Neural progenitor cell (in vitro differentiated cells): ENCODE results near the gene MYCBP2. TPM values are rescaled to one million over a fixed set of nuclear protein-coding genes. Genes with fewer than 3 reads are reported as not detected.
A peak's percentile ranks its signal among the peaks of the same experiment; 100 is the strongest.

ENCODE experiments used
- DNase-seq: peaks from one replicate; pipeline ENCODE4 v3.0.0-alpha.2; 2016; ENCODE audit warnings: low spot score
- H2AFZ ChIP-seq: fragments of 200-600 bp; sonication (generic); replicated peaks from 2 replicates; pipeline ENCODE4 v1.6.1; 2016; ENCODE audit warnings: antibody characterized with exemption
- H3F3A ChIP-seq: fragments of 200-600 bp; sonication (generic); 2 replicates; pipeline ENCODE4 v1.6.1; 2016; ENCODE audit warnings: antibody characterized with exemption, low read depth
- H3K27ac ChIP-seq: fragments of 200-600 bp; sonication (generic); 2 replicates; pipeline ENCODE4 v1.5.1; 2016; ENCODE audit warnings: mild to moderate bottlenecking
- H3K27me3 ChIP-seq: fragments of 200-600 bp; sonication (generic); 2 replicates; pipeline ENCODE4 v1.6.1; 2016; ENCODE audit warnings: mild to moderate bottlenecking, moderate library complexity
- H3K36me3 ChIP-seq: fragments of 200-600 bp; sonication (generic); 2 replicates; pipeline ENCODE4 v1.5.1; 2016
- H3K4me1 ChIP-seq: fragments of 200-600 bp; sonication (generic); 2 replicates; pipeline ENCODE4 v1.6.1; 2016; ENCODE audit warnings: mixed run types
- H3K4me2 ChIP-seq: fragments of 200-600 bp; sonication (generic); 2 replicates; pipeline ENCODE4 v1.6.1; 2016
- H3K4me3 ChIP-seq: fragments of 200-600 bp; sonication (generic); 2 replicates; pipeline ENCODE4 v1.5.1; 2016
- H3K79me2 ChIP-seq: fragments of 200-600 bp; sonication (generic); 2 replicates; pipeline ENCODE4 v1.6.1; 2016; ENCODE audit warnings: low read depth
- H3K9ac ChIP-seq: fragments of 200-600 bp; sonication (generic); 2 replicates; pipeline ENCODE4 v1.6.1; 2016
- H3K9me3 ChIP-seq: fragments of 200-600 bp; sonication (generic); 2 replicates; pipeline ENCODE4 v1.5.1; 2016; ENCODE audit warnings: low read depth
- H4K20me1 ChIP-seq: fragments of 200-600 bp; sonication (generic); 2 replicates; pipeline ENCODE4 v1.6.1; 2016; ENCODE audit warnings: low read depth
- H3K27ac Mint-ChIP-seq: 3 replicates; pipeline ENCODE4 v1.8.0; 2021; ENCODE audit warnings: mixed read lengths
- H3K27me3 Mint-ChIP-seq: 2 replicates; pipeline ENCODE4 v1.8.0; 2022; ENCODE audit warnings: low read depth, mild to moderate bottlenecking, inconsistent platforms, moderate library complexity, mixed read lengths; ENCODE audit not compliant: insufficient read depth
- H3K36me3 Mint-ChIP-seq: 3 replicates; pipeline ENCODE4 v1.8.0; 2021; ENCODE audit warnings: mixed read lengths
- H3K4me1 Mint-ChIP-seq: 3 replicates; pipeline ENCODE4 v1.8.0; 2021; ENCODE audit warnings: mixed read lengths
- H3K4me3 Mint-ChIP-seq: 3 replicates; pipeline ENCODE4 v1.8.0; 2021; ENCODE audit warnings: mild to moderate bottlenecking, moderate library complexity, mixed read lengths
- H3K9me3 Mint-ChIP-seq: 3 replicates; pipeline ENCODE4 v1.8.0; 2020; ENCODE audit warnings: mixed read lengths
- EZH2 ChIP-seq: fragments of 200-600 bp; sonication (generic); IDR thresholded peaks from 2 replicates; pipeline ENCODE4 v1.6.1; 2017; ENCODE audit warnings: antibody characterized with exemption, mild to moderate bottlenecking, moderate library complexity
- EZH2phosphoT487 ChIP-seq: fragments of 200-600 bp; sonication (generic); IDR thresholded peaks from 2 replicates; pipeline ENCODE4 v1.6.1; 2017; ENCODE audit warnings: antibody characterized with exemption
- total RNA-seq: library from RNA; depleted of rRNA; stranded (reverse); fragments of >200 nt; gene quantifications from 2 replicates; pipeline ENCODE4 v1.2.3, GENCODE V29; 2015; ENCODE audit warnings: low replicate concordance
- TF ChIP-seq, protein P1 (sequence below): fragments of 200-600 bp; sonication (generic); IDR thresholded peaks from 2 replicates; pipeline ENCODE4 v1.5.1; 2017; ENCODE audit warnings: antibody characterized with exemption, mild to moderate bottlenecking

The MYCBP2 gene
- total RNA-seq, 1 donor from 2014 or later, result 37.8 TPM

- Mint-ChIP-seq H3K4me1 (no peaks in the 10 kb centered on the region), H3K9me3 (peaks cover 10% of the 10 kb centered on the region), H3K27ac (no peak overlapping the region), H3K4me3 (no peak overlapping the region), H3K36me3 (peaks cover 5% of the 10 kb centered on the region), H3K27me3 (no peaks in the 10 kb centered on the region)
- H3K36me3 ChIP-seq, result peaks cover 4% of the 10 kb centered on the region
- H3K4me1 ChIP-seq, result peaks cover 3% of the 10 kb centered on the region
- no peaks in the 10 kb centered on the region for H3F3A ChIP-seq
- no peak overlapping the region for H3K4me2 ChIP-seq
- no peak overlapping the region for H3K4me3 ChIP-seq
- H3K27ac ChIP-seq, result no peak overlapping the region
- peaks cover 99% of the 10 kb centered on the region for H3K79me2 ChIP-seq
- H3K9ac ChIP-seq, result no peak overlapping the region
- no peaks in the 10 kb centered on the region for H4K20me1 ChIP-seq
- H3K27me3 ChIP-seq, result no peaks in the 10 kb centered on the region
- TF ChIP-seq, protein P1, sequence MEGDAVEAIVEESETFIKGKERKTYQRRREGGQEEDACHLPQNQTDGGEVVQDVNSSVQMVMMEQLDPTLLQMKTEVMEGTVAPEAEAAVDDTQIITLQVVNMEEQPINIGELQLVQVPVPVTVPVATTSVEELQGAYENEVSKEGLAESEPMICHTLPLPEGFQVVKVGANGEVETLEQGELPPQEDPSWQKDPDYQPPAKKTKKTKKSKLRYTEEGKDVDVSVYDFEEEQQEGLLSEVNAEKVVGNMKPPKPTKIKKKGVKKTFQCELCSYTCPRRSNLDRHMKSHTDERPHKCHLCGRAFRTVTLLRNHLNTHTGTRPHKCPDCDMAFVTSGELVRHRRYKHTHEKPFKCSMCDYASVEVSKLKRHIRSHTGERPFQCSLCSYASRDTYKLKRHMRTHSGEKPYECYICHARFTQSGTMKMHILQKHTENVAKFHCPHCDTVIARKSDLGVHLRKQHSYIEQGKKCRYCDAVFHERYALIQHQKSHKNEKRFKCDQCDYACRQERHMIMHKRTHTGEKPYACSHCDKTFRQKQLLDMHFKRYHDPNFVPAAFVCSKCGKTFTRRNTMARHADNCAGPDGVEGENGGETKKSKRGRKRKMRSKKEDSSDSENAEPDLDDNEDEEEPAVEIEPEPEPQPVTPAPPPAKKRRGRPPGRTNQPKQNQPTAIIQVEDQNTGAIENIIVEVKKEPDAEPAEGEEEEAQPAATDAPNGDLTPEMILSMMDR, result no peak
- TF ChIP-seq EZH2 (no peak), EZH2phosphoT487 (no peak)
- H2AFZ ChIP-seq, result no peak overlapping the region
- DNase-seq, result no peak
- H3K9me3 ChIP-seq, result no peaks in the 10 kb centered on the region
Measured at GRCh38 chr13:77306458-77306857, 20.4 kb downstream of the MYCBP2 start.

DNA sequence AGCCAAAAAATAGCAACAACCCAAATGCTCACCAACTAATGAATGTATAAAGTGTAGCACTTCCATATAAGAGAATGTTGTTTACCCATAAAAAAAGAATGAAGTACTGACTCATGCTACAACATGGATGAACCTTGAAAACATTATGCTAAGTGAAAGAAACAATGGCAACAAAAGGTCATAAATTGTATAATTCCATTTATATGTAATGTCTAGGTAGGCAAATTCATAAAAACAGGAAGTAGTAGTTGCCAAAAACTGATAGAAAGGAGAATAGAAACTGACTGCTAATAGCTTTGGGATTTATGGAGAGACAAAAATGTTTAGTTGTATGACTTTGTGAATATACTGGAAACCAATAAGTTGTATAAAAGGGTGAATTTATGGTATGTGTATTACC is 21.6 kb downstream of the MYCBP2 start:
- Histone ChIP-seq H3K4me2 (no peak overlapping the region), H2AFZ (no peak overlapping the region), H3K36me3 (peaks cover 4% of the 10 kb centered on the region), H3K9ac (no peak overlapping the region), H4K20me1 (no peaks in the 10 kb centered on the region), H3F3A (no peaks in the 10 kb centered on the region), H3K27ac (no peak overlapping the region), H3K9me3 (no peaks in the 10 kb centered on the region), H3K4me1 (no peaks in the 10 kb centered on the region), H3K27me3 (no peaks in the 10 kb centered on the region), H3K4me3 (no peak overlapping the region), H3K79me2 (peaks cover 97% of the 10 kb centered on the region)
- Mint-ChIP-seq H3K27me3 (peaks cover 2% of the 10 kb centered on the region), H3K4me3 (no peak overlapping the region), H3K9me3 (peaks cover 7% of the 10 kb centered on the region), H3K4me1 (no peaks in the 10 kb centered on the region), H3K36me3 (peaks cover 5% of the 10 kb centered on the region), H3K27ac (no peak overlapping the region)
- TF ChIP-seq, protein P1, result no peak
- TF ChIP-seq EZH2phosphoT487 (no peak), EZH2 (no peak)
- no peak for DNase-seq

DNA sequence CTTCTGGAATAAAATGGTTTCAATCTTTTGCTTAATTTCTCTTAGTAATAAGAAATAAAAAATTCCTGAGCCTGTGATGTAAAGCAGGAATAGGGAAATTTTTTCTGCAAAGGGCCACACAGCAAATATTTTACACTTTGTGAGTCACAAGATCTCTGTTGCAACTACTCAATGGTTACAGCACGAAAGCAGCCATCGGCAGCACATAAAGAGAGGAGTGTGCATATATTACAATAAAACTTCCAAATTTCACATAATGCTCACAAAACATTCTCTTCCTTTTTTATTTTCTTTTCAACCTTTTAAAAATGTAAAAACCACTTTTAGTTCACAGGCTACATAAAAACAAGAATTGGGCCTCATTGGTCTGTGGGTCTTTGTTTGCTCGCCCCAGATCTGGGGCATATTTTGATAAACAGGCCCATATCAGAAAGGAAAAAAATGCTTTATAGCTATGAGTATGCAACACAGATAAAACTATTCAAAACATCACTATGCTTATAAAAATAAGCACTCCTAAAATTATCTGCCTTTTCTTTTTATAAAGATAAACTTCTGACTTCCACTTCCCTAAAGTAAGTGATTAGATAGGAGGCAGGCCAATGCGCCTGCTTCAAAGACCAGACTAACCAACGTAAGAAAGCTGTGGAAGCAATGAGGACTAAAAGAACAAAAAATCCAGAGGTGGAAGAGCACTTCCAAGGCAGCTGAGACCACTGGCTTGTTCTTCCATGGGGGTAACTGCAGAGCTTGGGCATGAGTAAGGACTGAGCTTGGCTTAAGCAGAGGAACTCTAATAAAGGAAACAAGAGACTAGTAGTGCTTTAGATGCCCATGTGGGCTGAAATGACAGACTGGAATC is 26.5 kb downstream of the MYCBP2 start:
- TF ChIP-seq, protein P1, result no peak
- TF ChIP-seq EZH2 (no peak), EZH2phosphoT487 (no peak)
- DNase-seq, result no peak
- H4K20me1 ChIP-seq, result no peaks in the 10 kb centered on the region
- H3K27me3 ChIP-seq, result no peaks in the 10 kb centered on the region
- no peaks in the 10 kb centered on the region for H3K4me1 ChIP-seq
- no peaks in the 10 kb centered on the region for H3K9me3 ChIP-seq
- no peak overlapping the region for H3K4me3 ChIP-seq
- peaks cover 77% of the 10 kb centered on the region for H3K79me2 ChIP-seq
- no peak overlapping the region for H2AFZ ChIP-seq
- H3K9ac ChIP-seq, result no peak overlapping the region
- H3K36me3 Mint-ChIP-seq, result peaks cover 9% of the 10 kb centered on the region
- peaks cover 7% of the 10 kb centered on the region for H3K9me3 Mint-ChIP-seq
- H3K27me3 Mint-ChIP-seq, result peaks cover 2% of the 10 kb centered on the region
- H3K4me3 Mint-ChIP-seq, result no peak overlapping the region
- H3K27ac Mint-ChIP-seq, result peak overlapping the region; percentile 40
- no peaks in the 10 kb centered on the region for H3K4me1 Mint-ChIP-seq
- no peak overlapping the region for H3K27ac ChIP-seq
- no peak overlapping the region for H3K4me2 ChIP-seq
- peaks cover 4% of the 10 kb centered on the region for H3K36me3 ChIP-seq
- no peaks in the 10 kb centered on the region for H3F3A ChIP-seq
